Muscle of arm (tissue), 12 donors: ENCODE measurements around the gene PROSER3. TPM values are rescaled to one million over a fixed set of nuclear protein-coding genes. Genes with fewer than 3 reads are reported as not detected.
"Not testable (repeated sequence)": the region's sequence is repeated elsewhere in the genome, so short reads cannot be mapped to it uniquely, and the experiment has no call there.

Experiments used
- DNase-seq: peaks from one replicate; pipeline ENCODE4 v3.0.0-alpha.2; 2013
- polyA plus RNA-seq, 12 donors: library from polyadenylated mRNA; unstranded; fragments of 120-200 nt; gene quantifications; one replicate each; pipeline ENCODE4 v1.2.1, GENCODE V29; 2013; ENCODE audit not compliant: insufficient read length in 12 of 12

The PROSER3 gene
- polyA plus RNA-seq, 12 donors: 7.1 to 30.4 (median 13.7) TPM; not detected in 1

DNA sequence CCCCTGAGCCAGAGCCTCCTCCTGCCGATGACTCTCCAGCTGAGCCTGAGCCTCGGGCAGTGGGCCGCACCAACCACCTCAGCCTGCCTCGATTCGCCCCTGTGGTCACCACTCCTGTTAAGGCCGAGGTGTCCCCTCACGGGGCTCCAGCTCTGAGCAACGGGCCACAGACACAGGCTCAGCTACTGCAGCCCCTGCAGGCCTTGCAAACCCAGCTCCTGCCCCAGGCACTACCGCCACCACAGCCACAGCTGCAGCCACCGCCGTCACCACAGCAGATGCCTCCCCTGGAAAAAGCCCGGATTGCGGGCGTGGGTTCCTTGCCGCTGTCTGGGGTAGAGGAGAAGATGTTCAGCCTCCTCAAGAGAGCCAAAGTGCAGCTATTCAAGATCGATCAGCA, 36.6 kb upstream of the PROSER3 start:
- DNase-seq: no peak

DNA sequence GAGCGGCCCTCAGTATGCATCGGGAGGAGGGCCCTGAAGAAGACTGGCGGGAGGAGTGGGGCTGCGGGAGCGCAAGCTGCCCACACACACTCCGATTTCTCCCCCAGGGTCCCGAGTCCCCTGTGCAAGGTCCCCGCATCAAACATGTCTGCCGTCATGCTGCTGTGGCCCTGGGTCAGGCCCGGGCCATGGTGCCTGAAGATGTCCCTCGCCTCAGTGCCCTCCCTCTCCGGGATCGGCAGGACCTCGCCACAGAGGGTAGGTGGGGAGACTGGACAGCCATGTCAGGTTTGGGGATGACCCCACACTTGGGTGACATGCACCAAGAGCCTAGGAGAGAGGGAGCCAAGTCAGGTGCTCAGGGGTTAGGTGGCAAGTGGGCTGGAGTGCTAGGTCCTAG, 35.5 kb upstream of the PROSER3 start:
- DNase-seq: no peak

DNA sequence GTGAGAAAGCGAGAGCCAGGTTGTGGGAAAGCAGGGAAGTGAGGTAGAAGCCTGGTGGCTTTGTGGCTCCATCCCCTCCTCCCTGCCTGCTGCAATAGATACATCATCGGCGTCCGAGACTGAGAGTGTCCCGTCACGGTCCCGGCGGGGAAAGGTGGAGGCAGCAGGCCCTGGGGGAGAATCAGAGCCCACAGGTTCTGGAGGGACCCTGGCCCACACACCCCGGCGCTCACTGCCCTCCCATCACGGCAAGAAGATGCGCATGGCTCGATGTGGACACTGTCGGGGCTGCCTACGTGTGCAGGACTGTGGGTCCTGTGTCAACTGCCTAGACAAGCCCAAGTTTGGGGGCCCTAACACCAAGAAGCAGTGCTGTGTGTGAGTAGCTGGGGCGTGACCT, 35.1 kb upstream of the PROSER3 start:
- DNase-seq: no peak

DNA sequence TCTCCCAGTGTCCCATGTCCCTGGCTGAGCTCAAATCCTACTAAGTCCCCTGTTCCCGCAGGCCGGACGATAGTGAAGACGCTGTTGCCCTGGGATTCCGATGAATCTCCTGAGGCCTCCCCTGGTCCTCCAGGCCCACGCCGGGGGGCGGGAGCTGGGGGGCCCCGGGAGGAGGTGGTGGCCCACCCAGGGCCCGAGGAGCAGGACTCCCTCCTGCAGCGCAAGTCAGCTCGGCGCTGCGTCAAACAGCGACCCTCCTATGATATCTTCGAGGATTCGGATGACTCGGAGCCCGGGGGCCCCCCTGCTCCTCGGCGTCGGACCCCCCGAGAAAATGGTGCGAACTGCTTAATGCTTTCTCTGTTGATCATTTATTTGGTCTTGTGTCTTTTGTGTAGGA, 34.3 kb upstream of the PROSER3 start:
- DNase-seq: no peak

DNA sequence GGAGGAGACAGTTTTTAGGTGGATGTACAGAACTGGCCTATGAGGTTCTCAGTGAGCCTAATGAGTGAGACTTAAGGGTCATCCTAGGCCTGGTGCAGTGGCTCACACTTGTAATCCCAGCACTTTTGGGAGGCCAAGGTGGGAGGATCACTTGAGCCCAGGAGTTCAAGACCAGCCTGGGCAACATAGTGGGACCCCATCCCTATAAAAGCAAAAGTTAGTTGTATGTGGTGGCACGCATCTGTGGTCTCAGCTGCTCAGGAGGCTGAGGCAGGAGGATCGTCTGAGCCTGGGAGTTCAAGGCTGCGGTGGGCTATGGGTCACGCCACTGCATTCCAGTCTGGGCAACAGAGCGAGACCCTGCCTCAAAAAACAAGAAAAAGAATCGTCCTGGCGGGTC, 33.8 kb upstream of the PROSER3 start:
- not testable (repeated sequence) for DNase-seq

DNA sequence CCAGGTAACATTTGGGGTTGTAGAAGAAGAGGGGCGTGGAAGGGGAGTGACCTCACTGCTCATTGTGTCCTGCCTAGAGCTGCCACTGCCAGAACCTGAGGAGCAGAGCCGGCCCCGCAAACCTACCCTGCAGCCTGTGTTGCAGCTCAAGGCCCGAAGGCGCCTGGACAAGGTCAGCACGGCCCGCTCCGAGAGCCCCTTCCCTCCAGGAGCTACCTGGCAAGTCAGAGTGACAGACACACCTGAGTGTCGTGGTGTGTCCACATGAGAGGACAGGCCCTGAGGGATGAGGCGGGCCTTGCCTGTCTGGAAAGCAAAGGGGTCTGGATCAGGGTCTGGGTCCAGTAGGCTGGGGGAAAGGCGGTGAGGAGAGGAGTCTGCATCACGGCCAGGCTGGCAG, 33.4 kb upstream of the PROSER3 start:
- no peak for DNase-seq

DNA sequence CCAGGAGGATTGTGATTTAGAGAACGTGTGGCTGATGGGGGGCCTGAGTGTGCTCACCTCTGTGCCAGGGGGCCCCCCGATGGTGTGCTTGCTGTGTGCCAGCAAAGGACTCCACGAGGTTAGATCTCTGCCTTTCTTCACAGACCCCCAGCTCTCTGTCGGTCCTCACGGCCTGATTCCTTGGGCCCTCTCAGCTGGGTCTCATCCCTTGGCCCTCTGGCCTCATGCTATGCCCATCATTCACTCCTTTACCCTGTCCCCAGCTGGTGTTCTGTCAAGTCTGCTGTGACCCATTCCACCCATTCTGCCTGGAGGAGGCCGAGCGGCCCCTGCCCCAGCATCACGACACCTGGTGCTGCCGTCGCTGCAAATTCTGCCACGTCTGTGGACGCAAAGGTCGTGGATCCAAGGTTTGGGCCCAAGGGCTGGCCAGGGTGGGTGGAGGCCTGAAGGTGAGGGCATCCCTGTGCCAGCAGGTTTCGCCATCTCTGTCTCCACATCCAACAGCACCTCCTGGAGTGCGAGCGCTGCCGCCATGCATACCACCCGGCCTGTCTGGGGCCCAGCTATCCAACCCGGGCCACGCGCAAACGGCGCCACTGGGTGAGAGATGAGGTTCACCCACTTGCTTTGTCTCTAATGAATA, 32.6 kb upstream of the PROSER3 start:
- DNase-seq: no peak

DNA sequence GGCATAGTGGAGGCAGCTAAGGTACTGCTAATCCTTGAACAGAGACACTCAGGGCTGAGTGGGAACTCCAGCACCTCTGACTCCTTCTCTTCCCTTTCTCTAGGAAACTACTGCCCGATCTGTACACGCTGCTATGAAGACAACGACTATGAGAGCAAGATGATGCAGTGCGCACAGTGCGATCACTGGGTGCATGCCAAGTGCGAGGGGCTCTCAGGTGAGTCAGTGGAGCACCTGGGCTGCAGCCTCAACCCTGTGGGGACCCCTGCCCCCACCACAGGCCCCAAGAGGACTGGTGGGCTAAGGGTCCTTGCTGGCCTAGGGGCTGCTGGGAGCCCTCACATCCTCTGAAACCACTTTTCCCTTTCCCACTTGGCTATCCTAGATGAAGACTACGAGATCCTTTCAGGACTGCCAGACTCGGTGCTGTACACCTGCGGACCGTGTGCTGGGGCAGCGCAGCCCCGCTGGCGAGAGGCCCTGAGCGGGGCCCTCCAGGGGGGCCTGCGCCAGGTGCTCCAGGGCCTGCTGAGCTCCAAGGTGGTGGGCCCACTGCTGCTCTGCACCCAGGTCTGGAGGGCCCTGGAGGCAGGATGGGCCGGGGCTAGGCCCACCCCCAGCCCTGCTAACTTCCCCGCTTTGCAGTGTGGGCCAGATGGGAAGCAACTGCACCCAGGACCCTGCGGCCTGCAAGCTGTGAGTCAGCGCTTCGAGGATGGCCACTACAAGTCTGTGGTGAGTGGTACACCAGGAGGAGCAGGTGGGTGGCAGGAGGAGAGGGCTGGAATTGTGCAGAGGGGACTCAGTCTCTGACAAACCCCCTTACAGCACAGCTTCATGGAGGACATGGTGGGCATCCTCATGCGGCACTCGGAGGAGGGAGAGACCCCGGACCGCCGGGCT, 30.7 kb upstream of the PROSER3 start:
- DNase-seq: no peak

DNA sequence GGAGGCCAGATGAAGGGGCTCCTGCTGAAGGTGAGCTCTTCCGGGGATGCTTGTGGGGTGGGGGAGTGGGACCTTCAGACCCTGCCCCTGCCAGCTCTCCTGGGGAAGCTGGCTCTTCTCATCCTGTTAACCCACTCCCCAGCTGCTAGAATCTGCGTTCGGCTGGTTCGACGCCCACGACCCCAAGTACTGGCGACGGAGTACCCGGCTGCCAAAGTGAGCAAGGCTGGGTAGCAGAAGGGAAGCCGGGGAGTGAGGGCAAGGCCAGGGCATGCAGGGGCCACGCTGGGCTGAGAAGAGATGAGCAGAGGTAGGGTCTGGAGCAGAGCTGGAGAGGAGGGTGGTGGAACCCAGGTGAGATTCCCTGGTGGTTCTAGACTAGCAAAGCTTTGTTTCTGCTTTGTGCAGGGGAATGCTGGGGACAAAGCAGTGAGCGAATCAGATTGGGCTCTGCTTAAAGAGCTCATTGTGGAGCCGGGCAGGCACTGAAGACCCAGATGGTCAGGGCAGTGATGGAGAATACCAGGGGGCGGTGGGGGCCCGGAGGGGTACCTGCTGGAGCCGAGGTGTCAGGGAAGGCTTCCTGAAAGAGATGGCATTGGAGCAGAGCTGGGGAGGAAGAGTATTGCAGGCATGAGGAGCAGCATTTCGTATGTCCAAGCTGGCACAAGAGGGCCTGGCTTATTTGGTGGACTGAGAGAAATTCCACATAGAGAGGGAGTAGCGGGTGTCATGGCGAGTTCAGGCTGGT, 29.8 kb upstream of the PROSER3 start:
- no peak for DNase-seq

DNA sequence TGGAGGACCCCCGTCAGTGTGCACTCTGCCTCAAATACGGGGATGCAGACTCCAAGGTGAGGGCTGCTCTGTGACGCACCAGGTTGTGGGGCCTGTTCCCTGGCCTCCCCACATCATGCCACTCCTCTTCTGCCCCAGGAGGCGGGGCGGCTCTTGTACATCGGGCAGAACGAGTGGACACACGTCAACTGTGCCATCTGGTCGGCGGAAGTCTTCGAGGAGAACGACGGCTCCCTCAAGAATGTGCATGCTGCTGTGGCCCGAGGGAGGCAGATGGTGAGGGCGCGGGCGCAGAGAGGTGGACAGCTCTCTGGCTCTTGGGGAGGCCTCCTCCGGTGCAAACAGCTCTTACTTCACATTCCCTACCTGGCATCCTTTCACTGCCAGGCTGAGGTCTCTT, 29.0 kb upstream of the PROSER3 start:
- no peak for DNase-seq

DNA sequence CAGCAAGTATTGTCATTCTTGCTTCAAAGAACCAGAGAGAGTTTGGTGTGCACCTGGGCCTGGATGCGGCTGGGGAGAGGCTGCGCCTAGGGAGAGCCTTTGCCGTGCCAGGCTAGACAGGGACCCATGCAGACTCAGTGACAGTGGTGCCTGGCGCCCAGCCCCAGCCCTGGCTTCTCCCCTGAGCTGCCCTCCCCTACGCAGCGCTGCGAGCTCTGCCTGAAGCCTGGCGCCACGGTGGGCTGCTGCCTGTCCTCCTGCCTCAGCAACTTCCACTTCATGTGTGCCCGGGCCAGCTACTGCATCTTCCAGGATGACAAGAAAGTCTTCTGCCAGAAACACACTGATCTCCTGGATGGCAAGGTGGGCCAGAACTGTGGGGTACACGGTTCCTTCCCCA, 28.2 kb upstream of the PROSER3 start:
- DNase-seq: no peak

DNA sequence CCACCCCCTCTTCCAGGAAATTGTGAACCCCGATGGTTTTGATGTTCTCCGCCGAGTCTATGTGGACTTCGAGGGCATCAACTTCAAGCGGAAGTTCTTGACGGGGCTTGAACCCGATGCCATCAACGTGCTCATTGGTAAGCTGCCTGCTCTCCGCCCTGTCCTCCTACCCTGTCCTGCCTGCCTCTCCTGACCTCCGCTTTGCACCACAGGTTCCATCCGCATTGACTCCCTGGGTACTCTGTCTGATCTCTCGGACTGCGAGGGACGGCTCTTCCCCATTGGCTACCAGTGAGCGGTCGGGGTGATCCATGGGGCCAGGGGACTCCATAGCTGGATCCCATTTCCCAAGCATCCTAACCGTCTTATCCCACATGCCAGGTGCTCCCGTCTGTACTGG, 27.6 kb upstream of the PROSER3 start:
- no peak for DNase-seq

DNA sequence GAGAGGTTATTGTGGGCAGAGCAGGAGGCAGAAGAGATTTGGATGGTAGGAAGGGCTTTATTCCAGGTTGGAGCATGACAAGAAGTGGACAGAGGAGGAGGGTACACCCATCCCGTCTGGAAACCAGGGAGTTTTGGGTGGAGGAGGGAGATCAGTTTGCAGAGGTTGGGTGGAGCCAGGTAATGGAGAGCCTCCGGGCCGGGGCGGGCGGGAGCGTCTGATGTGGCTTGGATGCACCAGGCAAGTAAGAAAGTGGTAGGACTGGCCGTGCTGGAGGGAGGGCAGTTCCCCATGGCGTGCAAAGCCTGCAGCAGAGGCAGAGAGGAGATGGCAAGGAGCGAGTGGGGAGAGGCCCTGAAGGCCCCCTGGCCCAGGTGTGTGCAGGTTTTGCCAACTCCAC, 26.6 kb upstream of the PROSER3 start:
- no peak for DNase-seq

DNA sequence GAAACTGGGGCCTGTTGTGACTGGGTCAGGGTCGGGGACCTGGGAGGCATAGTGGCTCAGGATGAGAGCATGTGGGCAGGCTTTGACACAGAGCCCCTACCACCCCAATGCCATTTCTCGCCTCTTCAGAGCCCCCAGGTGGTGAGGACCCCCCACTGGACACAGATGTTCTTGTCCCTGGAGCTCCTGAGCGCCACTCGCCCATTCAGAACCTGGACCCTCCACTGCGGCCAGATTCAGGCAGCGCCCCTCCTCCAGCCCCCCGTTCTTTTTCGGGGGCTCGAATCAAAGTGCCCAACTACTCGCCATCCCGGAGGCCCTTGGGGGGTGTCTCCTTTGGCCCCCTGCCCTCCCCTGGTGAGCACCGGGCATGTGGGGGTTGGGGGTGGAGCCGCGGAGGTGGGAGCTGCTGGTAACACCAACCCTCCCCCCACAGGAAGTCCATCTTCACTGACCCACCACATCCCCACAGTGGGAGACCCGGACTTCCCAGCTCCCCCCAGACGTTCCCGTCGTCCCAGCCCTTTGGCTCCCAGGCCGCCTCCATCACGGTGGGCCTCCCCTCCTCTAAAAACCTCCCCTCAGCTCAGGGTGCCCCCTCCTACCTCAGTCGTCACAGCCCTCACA, 26.1 kb upstream of the PROSER3 start:
- DNase-seq: no peak

DNA sequence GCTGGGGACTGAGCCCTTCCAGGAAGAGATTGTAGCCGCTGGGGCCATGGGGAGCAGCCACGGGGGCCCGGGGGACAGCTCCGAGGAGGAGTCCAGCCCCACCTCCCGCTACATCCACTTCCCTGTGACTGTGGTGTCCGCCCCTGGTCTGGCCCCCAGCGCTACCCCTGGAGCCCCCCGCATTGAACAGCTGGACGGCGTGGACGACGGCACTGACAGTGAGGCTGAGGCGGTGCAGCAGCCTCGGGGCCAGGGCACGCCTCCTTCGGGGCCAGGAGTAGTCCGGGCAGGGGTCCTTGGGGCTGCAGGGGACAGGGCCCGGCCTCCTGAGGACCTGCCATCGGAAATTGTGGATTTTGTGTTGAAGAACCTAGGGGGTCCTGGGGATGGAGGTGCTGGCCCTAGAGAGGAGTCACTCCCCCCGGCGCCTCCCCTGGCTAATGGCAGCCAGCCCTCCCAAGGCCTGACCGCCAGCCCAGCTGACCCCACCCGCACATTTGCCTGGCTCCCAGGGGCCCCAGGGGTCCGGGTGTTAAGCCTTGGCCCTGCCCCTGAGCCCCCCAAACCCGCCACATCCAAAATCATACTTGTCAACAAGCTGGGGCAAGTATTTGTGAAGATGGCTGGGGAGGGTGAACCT, 25.3 kb upstream of the PROSER3 start:
- DNase-seq: no peak

DNA sequence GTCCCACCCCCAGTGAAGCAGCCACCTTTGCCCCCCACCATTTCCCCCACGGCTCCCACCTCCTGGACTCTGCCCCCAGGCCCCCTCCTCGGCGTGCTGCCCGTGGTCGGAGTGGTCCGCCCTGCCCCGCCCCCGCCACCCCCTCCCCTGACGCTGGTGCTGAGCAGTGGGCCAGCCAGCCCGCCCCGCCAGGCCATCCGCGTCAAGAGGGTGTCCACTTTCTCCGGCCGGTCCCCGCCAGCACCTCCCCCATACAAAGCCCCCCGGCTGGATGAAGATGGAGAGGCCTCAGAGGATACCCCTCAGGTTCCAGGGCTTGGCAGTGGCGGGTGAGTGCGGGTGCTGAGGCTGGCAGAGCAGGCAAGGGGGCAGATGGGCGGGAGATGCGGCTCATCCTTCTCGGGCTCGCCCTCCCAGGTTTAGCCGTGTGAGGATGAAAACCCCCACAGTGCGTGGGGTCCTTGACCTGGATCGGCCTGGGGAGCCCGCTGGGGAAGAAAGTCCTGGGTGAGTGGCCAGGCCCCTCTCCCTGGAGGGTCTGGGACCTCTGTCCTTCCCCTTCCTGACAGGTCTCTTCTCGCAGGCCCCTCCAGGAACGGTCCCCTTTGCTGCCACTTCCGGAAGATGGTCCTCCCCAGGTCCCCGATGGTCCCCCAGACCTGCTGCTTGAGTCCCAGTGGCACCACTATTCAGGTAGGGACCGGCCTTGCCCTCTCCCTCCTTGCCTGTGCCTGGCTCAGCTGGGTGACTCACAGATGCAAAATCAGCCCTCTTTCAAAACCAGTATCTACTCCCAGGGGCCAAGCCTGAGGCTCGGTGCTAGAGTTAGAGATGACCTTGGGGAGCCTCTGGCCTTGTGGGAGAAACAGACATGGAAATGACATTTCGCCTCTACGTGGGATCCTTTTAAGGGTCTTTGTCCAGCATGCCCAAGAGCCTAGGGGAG, 24.5 kb upstream of the PROSER3 start:
- DNase-seq: no peak

DNA sequence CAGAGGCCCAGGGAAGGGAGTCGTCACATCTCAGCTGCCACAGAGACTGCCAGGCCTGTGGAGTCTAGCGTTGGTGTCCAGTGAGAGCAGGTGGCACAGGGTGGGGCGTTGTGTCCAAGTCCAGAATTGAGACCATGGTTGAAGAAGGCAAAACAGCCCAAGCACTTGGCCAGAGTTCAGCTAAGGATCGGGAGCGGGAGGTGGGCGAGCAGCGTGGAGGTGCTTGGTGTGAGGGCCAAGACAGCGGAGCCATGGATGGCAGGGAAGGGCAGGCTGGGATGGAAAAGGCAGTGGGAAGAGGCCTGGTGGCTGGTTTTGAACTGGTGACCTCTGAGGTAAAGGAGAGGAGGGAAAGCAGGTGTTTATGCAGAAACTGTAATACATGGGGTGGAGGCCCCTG, 23.7 kb upstream of the PROSER3 start:
- DNase-seq: no peak

DNA sequence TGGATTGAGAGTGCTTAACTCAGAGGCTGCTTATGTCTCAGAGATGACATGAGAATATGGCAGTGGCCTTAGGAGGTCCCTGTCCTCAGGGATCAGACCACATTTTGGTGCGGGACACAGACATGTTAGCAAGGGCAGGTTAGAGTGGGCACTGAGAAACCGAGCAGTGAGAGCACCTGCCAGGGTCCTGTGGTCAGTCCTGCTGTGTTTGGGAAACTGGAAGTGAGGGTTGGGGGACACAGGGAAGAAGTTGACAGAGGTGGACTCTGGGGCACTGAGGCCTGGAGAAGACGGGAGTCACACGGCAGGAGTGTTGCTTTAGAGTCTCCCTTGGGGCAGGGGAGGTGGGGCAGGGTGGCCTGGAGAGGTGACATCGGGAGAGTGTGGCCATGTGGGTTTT, 23.1 kb upstream of the PROSER3 start:
- no peak for DNase-seq

DNA sequence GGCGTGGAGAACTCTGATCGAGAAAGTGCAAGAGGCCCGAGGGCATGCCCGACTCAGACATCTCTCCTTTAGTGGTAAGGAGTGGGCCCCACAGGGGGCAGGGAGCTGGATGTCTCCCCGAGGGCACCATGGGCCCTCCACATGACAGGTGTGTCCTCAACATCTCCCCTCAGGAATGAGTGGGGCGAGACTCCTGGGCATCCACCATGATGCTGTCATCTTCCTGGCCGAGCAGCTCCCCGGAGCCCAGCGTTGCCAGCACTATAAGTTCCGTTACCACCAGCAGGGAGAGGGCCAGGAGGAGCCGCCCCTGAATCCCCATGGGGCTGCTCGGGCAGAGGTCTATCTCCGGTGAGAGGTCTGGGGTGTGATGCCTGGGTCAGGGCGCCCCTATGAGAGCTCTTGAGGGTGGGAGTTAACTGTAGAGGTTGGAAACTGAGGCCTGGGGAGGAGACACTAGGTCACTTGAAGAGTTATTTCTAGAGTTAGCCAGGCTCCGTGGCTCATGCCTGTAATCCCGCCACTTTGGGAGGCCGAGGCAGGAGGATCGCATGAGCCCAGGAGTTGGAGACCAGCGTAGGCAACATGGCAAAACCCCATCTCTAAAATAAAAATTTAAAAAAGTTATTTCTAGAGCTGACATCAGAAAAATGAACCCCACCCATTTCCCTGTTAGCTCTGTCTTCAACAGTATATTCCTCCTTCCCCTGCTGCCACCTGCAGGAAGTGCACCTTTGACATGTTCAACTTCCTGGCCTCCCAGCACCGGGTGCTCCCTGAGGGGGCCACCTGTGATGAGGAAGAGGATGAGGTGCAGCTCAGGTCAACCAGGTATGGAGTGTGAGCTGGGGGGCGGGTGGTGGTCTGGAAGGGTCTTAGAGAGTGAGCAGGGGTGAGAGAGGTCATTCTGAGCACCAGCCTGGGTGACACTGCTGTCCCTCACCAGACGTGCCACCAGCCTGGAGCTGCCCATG, 20.8 kb upstream of the PROSER3 start:
- DNase-seq: no peak
